HepG2 (cell line): ENCODE measurements around the gene HACD1. TPM values are rescaled to one million over a fixed set of nuclear protein-coding genes. Genes with fewer than 3 reads are reported as not detected.

Experiments used
- ATAC-seq: fragments of 200-7000 bp; cut with Tn5 transposase; 3 replicates; pipeline ENCODE4 v1.9.1; 2020; ENCODE audit warnings: mild to moderate bottlenecking, moderate library complexity
- BruUV-seq: library from RNA; stranded (reverse); fragments of 400-500 nt; replicated peaks from 2 replicates; lab custom pipeline; 2021; lab: Mats Ljungman, UMichigan
- CTCF ChIA-PET: fragments of 300-600 bp; formaldehyde crosslinking; extraction: SDS; loops from one replicate; lab custom pipeline; 2021; ENCODE audit warnings: low total read pairs, inconsistent platforms, low intra/inter-chr PET ratio; lab: Yijun Ruan, JAX
- POLR2A ChIA-PET: fragments of 350-600 bp; sonication (Branson Sonifier 250); formaldehyde crosslinking; loops from one replicate; lab custom pipeline; 2020; ENCODE audit warnings: antibody characterized with exemption, inconsistent platforms; lab: Yijun Ruan, JAX
- DNase-seq: peaks from one replicate; pipeline ENCODE4 v3.0.0-alpha.2; 2015; ENCODE audit warnings: low spot score
- FAIRE-seq: peaks from 3 replicates; lab custom pipeline; 2011; peaks lifted over from hg19 to GRCh38; lab: Jason Lieb, UNC
- H2AFZ ChIP-seq: one replicate; pipeline ENCODE4 v1.6.1; 2011; ENCODE audit warnings: low read length, inconsistent platforms
- H3K27ac ChIP-seq: fragments of 300-600 bp; 3 replicates; pipeline ENCODE4 v1.8.0; 2011; ENCODE audit warnings: mixed run types, mild to moderate bottlenecking, mixed read lengths, low read length, inconsistent platforms; ENCODE audit not compliant: insufficient read depth; ENCODE audit errors: extremely low read length
- H3K27me3 ChIP-seq, 2 experiments: fragments of 200-600 bp in 1 of 2; 2 replicates in 1 of 2; 3 replicates in 1 of 2; pipeline versions ENCODE4 v1.6.0 to v1.8.0; 2011; ENCODE audit warnings: low read length in 2 of 2, mild to moderate bottlenecking in 2 of 2, moderate library complexity in 2 of 2, inconsistent platforms in 1 of 2; ENCODE audit not compliant: insufficient read depth in 2 of 2, control insufficient read depth in 1 of 2
- H3K36me3 ChIP-seq, 2 experiments: fragments of 200-600 bp in 1 of 2; replicated peaks in 1 of 2; 2 replicates in 1 of 2; 3 replicates in 1 of 2; pipeline versions ENCODE4 v1.5.1 to v1.8.0; 2011; ENCODE audit warnings: low read length in 2 of 2, inconsistent platforms in 1 of 2; ENCODE audit not compliant: insufficient read depth in 2 of 2, control insufficient read depth in 1 of 2
- H3K4me1 ChIP-seq: 2 replicates; pipeline ENCODE4 v1.5.1; 2012; ENCODE audit warnings: low read length, inconsistent platforms; ENCODE audit not compliant: insufficient read depth
- H3K4me2 ChIP-seq: 2 replicates; pipeline ENCODE4 v1.6.0; 2011; ENCODE audit warnings: low read depth, low read length, inconsistent platforms
- H3K4me3 ChIP-seq, 3 experiments: fragments of 200-600 bp in 1 of 3; sonication (generic), shearing (Covaris generic) in 1 of 3; replicated peaks in 1 of 3; 2 replicates each; pipeline ENCODE4 v1.5.1; 2011 to 2016; ENCODE audit warnings: low read length in 3 of 3, inconsistent platforms in 2 of 3, low read depth in 2 of 3, mild to moderate bottlenecking in 2 of 3, control low read depth in 1 of 3, mixed read lengths in 1 of 3; ENCODE audit not compliant: insufficient read depth in 1 of 3
- H3K79me2 ChIP-seq: one replicate; pipeline ENCODE4 v1.6.1; 2011; ENCODE audit warnings: low read length, inconsistent platforms; ENCODE audit not compliant: insufficient read depth
- H3K9ac ChIP-seq: 2 replicates; pipeline ENCODE4 v1.6.0; 2011; ENCODE audit warnings: mild to moderate bottlenecking, low read depth, low read length, inconsistent platforms; ENCODE audit not compliant: insufficient read depth
- H3K9me3 ChIP-seq: 2 replicates; pipeline ENCODE4 v1.5.1; 2012; ENCODE audit warnings: mild to moderate bottlenecking, low read length
- H4K20me1 ChIP-seq: 2 replicates; pipeline ENCODE4 v1.6.0; 2011; ENCODE audit warnings: inconsistent platforms, mild to moderate bottlenecking, low read length, moderate library complexity; ENCODE audit not compliant: insufficient read depth
- BORCS8-MEF2B ChIP-seq: sonication (generic); formaldehyde crosslinking; IDR thresholded peaks from 2 replicates; pipeline ENCODE4 v1.8.0; 2022; ENCODE audit warnings: mild to moderate bottlenecking, missing genetic modification reagents
- CEBPB ChIP-seq: IDR thresholded peaks from 2 replicates; pipeline ENCODE4 v1.6.1; 2011; ENCODE audit warnings: low read depth, low read length, improper control_type of control experiment, borderline replicate concordance
- CEBPG ChIP-seq: IDR thresholded peaks from 2 replicates; pipeline ENCODE4 v1.6.1; 2016
- ELF1 ChIP-seq: sonication (generic); formaldehyde crosslinking; IDR thresholded peaks from 2 replicates; pipeline ENCODE4 v1.4.0; 2020; ENCODE audit warnings: missing genetic modification reagents
- FOXC1 ChIP-seq: sonication (generic); formaldehyde crosslinking; IDR thresholded peaks from 2 replicates; pipeline ENCODE4 v1.8.0; 2022; ENCODE audit warnings: mild to moderate bottlenecking, missing genetic modification reagents, borderline replicate concordance
- NR2F1 ChIP-seq, 2 experiments: fragments of 450-650 bp in 1 of 2; formaldehyde crosslinking in 1 of 2; IDR thresholded peaks; 2 replicates each; pipeline versions ENCODE4 v1.5.0 to v1.6.1; 2016 to 2020; ENCODE audit warnings: mild to moderate bottlenecking in 1 of 2, missing compliant biosample characterization in 1 of 2, missing genetic modification reagents in 1 of 2, moderate library complexity in 1 of 2
- PTBP1 ChIP-seq: fragments of 200-400 bp; formaldehyde crosslinking; IDR thresholded peaks from 2 replicates; pipeline ENCODE4 v1.6.1; 2018; ENCODE audit warnings: low read length, low read depth; ENCODE audit not compliant: poor library complexity, severe bottlenecking
- SALL1 ChIP-seq: sonication (generic); formaldehyde crosslinking; IDR thresholded peaks from 2 replicates; pipeline ENCODE4 v1.8.0; 2022; ENCODE audit warnings: mild to moderate bottlenecking, missing genetic modification reagents
- TAF1 ChIP-seq: sonication (generic); formaldehyde crosslinking; IDR thresholded peaks from 2 replicates; pipeline ENCODE4 v1.4.0; 2020; ENCODE audit warnings: missing genetic modification reagents
- ZNF230 ChIP-seq: sonication (generic); formaldehyde crosslinking; IDR thresholded peaks from 2 replicates; pipeline ENCODE4 v1.4.0; 2020; ENCODE audit warnings: mild to moderate bottlenecking, missing genetic modification reagents
- ZNF562 ChIP-seq: sonication (generic); formaldehyde crosslinking; IDR thresholded peaks from 2 replicates; pipeline ENCODE4 v1.8.0; 2022; ENCODE audit warnings: missing genetic modification reagents, borderline replicate concordance
- WGBS: methylation state at CpG from one replicate; pipeline ENCODE4 v1.1.6; 2017; ENCODE audit warnings: low lambda C conversion rate; 5-methylcytosine and 5-hydroxymethylcytosine counted together
- in situ Hi-C: cut with HindIII; loops from 2 replicates; pipeline ENCODE4 v1.10.0; 2017; ENCODE audit warnings: low pct_unique_long_range_greater_than_20kb; ENCODE audit not compliant: extremely low pct_ligation_motif_present
- intact Hi-C: fragments of 100-400 bp; cut with micrococcal nuclease; formaldehyde crosslinking; loops from one replicate; pipeline ENCODE4 v1.10.0; 2022; ENCODE audit not compliant: unreplicated experiment
- polyA plus RNA-seq, 8 experiments: library from polyadenylated mRNA; depleted of rRNA in 3 of 8; stranded (reverse) in 7 of 8; unstranded in 1 of 8; fragments of >200 nt; fragmentation: Illumina TruSeq in 4 of 8; extraction: Trizol in 4 of 8; gene quantifications; 2 replicates each; pipeline versions ENCODE4 v1.2.1 to v1.2.3, GENCODE V29; 2011 to 2016; ENCODE audit warnings: low read depth in 4 of 8, missing spikeins in 1 of 8, mixed read lengths in 1 of 8; ENCODE audit not compliant: insufficient read depth in 1 of 8
- total RNA-seq, 5 experiments: library from RNA; depleted of rRNA; stranded (reverse); fragments of >200 nt; fragmentation: Illumina TruSeq; extraction: Trizol; gene quantifications; 2 replicates each; pipeline ENCODE4 v1.2.3, GENCODE V29; 2016; ENCODE audit warnings: low read depth in 1 of 5
- TF ChIP-seq, protein P1 (sequence below): IDR thresholded peaks from 2 replicates; pipeline ENCODE4 v1.6.1; 2016; ENCODE audit warnings: missing compliant biosample characterization, missing genetic modification reagents, borderline replicate concordance
- TF ChIP-seq, protein P2 (sequence below): sonication (generic); formaldehyde crosslinking; IDR thresholded peaks from 2 replicates; pipeline ENCODE4 v1.5.1; 2020; ENCODE audit warnings: missing genetic modification reagents, mild to moderate bottlenecking, borderline replicate concordance
- TF ChIP-seq, protein P3 (sequence below): sonication (generic); formaldehyde crosslinking; IDR thresholded peaks from 2 replicates; pipeline ENCODE4 v1.4.0; 2020; ENCODE audit warnings: mild to moderate bottlenecking, missing genetic modification reagents
- TF ChIP-seq, protein P4 (sequence below): sonication (generic); formaldehyde crosslinking; IDR thresholded peaks from 2 replicates; pipeline ENCODE4 v1.4.0; 2020; ENCODE audit warnings: missing genetic modification reagents; ENCODE audit errors: not compliant biosample characterization
- TF ChIP-seq, protein P5 (sequence below): sonication (generic); formaldehyde crosslinking; conservative IDR thresholded peaks from 2 replicates; pipeline ENCODE4 v1.5.0; 2020; ENCODE audit warnings: missing genetic modification reagents

The HACD1 gene
- total and polyA plus RNA-seq, 2 of the 13 experiments (the other 11 are each of a cell fraction or from before 2014, with no cell fraction given) = 43.4 to 47.6 TPM

DNA sequence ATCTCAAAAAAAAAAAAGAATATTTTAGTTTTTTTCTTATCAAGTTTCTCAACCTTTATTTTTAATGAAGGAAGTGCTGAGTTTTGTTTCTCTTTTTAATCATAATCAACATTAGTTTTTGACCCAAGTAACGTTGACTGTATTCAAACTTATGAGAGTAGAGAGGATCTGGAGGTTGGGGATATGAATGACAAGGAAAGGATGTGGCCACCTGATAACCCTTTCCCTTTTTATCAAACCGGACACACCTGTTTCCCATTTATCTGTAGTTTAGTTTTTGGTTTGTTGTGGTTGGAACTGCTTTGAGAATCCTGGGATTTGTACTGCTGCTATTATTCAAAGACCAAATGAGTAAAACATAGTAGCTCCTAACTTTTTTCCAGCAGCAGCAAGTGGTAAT, 38.6 kb downstream of the HACD1 start:
- Histone ChIP-seq H3K27me3 (peaks cover 0 to 5% of the 10 kb centered on the region in 2 experiments; a peak in 1 of 5 replicates), H4K20me1 (no peaks in the 10 kb centered on the region; the same call in 1 of the 2 replicates), H3K27ac (no peak overlapping the region), H2AFZ (no peak overlapping the region), H3K79me2 (no peaks in the 10 kb centered on the region), H3K4me3 (no peak overlapping the region), H3K4me1 (no peaks in the 10 kb centered on the region), H3K4me2 (no peak overlapping the region), H3K36me3 (no peaks in the 10 kb centered on the region), H3K9ac (no peak overlapping the region), H3K9me3 (no peaks in the 10 kb centered on the region)
- ChIA-PET POLR2A (no interaction called here), CTCF (no interaction called here)
- TF ChIP-seq FOXC1 (CRISPR knock-in tag) (no peak), SALL1 (no peak), CEBPB (no peak), BORCS8-MEF2B (CRISPR knock-in tag) (no peak), ELF1 (CRISPR knock-in tag) (no peak), ZNF562 (CRISPR knock-in tag) (no peak), CEBPG (CRISPR knock-in tag) (no peak), PTBP1 (no peak), TAF1 (CRISPR knock-in tag) (no peak), NR2F1 (CRISPR knock-in tag; IDR thresholded peaks at IDR 0.05) (no peak), ZNF230 (no peak)
- TF ChIP-seq, protein P1, sequence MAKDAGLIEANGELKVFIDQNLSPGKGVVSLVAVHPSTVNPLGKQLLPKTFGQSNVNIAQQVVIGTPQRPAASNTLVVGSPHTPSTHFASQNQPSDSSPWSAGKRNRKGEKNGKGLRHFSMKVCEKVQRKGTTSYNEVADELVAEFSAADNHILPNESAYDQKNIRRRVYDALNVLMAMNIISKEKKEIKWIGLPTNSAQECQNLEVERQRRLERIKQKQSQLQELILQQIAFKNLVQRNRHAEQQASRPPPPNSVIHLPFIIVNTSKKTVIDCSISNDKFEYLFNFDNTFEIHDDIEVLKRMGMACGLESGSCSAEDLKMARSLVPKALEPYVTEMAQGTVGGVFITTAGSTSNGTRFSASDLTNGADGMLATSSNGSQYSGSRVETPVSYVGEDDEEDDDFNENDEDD = no peak
- TF ChIP-seq, protein P2, sequence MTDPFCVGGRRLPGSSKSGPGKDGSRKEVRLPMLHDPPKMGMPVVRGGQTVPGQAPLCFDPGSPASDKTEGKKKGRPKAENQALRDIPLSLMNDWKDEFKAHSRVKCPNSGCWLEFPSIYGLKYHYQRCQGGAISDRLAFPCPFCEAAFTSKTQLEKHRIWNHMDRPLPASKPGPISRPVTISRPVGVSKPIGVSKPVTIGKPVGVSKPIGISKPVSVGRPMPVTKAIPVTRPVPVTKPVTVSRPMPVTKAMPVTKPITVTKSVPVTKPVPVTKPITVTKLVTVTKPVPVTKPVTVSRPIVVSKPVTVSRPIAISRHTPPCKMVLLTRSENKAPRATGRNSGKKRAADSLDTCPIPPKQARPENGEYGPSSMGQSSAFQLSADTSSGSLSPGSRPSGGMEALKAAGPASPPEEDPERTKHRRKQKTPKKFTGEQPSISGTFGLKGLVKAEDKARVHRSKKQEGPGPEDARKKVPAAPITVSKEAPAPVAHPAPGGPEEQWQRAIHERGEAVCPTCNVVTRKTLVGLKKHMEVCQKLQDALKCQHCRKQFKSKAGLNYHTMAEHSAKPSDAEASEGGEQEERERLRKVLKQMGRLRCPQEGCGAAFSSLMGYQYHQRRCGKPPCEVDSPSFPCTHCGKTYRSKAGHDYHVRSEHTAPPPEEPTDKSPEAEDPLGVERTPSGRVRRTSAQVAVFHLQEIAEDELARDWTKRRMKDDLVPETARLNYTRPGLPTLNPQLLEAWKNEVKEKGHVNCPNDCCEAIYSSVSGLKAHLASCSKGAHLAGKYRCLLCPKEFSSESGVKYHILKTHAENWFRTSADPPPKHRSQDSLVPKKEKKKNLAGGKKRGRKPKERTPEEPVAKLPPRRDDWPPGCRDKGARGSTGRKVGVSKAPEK (CRISPR knock-in tag) = no peak
- TF ChIP-seq, protein P3, sequence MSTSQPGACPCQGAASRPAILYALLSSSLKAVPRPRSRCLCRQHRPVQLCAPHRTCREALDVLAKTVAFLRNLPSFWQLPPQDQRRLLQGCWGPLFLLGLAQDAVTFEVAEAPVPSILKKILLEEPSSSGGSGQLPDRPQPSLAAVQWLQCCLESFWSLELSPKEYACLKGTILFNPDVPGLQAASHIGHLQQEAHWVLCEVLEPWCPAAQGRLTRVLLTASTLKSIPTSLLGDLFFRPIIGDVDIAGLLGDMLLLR (CRISPR knock-in tag) = no peak
- TF ChIP-seq, protein P4, sequence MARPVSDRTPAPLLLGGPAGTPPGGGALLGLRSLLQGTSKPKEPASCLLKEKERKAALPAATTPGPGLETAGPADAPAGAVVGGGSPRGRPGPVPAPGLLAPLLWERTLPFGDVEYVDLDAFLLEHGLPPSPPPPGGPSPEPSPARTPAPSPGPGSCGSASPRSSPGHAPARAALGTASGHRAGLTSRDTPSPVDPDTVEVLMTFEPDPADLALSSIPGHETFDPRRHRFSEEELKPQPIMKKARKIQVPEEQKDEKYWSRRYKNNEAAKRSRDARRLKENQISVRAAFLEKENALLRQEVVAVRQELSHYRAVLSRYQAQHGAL = no peak
- TF ChIP-seq, protein P5, sequence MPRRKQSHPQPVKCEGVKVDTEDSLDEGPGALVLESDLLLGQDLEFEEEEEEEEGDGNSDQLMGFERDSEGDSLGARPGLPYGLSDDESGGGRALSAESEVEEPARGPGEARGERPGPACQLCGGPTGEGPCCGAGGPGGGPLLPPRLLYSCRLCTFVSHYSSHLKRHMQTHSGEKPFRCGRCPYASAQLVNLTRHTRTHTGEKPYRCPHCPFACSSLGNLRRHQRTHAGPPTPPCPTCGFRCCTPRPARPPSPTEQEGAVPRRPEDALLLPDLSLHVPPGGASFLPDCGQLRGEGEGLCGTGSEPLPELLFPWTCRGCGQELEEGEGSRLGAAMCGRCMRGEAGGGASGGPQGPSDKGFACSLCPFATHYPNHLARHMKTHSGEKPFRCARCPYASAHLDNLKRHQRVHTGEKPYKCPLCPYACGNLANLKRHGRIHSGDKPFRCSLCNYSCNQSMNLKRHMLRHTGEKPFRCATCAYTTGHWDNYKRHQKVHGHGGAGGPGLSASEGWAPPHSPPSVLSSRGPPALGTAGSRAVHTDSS (CRISPR knock-in tag) = no peak
- intact Hi-C loops = no loop called here
- no peak for FAIRE-seq
- in situ Hi-C loops = no loop called here
- no peak for DNase-seq
- ATAC-seq = no peak
- BruUV-seq = no TSS peak
- WGBS = 5% methylated on average over 2 of the region's 2 CpGs
